PFSK-1 (cell line): ENCODE measurements around the gene PLD5.

ENCODE experiments used
- FOXP2 ChIP-seq: optimal IDR thresholded peaks from 2 replicates; pipeline ENCODE3; 2011; ENCODE audit warnings: borderline replicate concordance, control low read depth, inconsistent platforms; ENCODE audit not compliant: insufficient read depth; ENCODE audit errors: extremely low read length, extremely low read depth
- POLR2AphosphoS5 ChIP-seq: IDR thresholded peaks from 2 replicates; pipeline ENCODE4 v1.6.1; 2012; ENCODE audit warnings: low read depth, mild to moderate bottlenecking, control low read depth, low read length, moderate library complexity
- SIN3A ChIP-seq: IDR thresholded peaks from 2 replicates; pipeline ENCODE4 v1.6.1; 2012; ENCODE audit warnings: mild to moderate bottlenecking, low read length, moderate library complexity, borderline replicate concordance; ENCODE audit not compliant: insufficient read depth
- TAF1 ChIP-seq: IDR thresholded peaks from 2 replicates; pipeline ENCODE4 v1.6.1; 2012; ENCODE audit warnings: low read length, control low read depth, borderline replicate concordance; ENCODE audit not compliant: insufficient read depth
- TF ChIP-seq, protein P1 (sequence below), 2 experiments: IDR thresholded peaks; 2 replicates each; pipeline versions ENCODE4 v1.6.1 to v1.8.0; 2011 to 2012; ENCODE audit warnings: low read depth in 2 of 2, low read length in 2 of 2, control low read depth in 1 of 2, inconsistent platforms in 1 of 2, mild to moderate bottlenecking in 1 of 2, moderate library complexity in 1 of 2; ENCODE audit not compliant: insufficient read depth in 1 of 2

Gene PLD5

DNA sequence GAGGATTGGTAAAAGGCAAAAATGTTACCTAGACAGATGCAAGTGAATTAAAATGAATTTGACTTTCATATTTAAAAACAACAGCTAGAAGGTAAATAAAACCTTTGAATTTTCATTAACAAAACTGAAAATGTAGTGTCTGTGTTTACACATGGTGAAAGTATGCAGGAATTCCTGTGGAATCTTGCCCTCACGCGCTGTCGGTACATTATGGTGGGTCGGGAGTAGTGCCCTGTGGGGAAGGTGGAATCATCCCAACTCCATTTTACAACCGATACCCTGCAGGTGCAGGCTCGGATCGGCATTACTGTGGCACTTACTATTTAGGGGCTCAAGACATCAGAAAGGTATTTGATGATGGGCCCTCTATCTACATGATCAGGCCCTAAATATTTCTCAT, 328.4 kb downstream of the PLD5 start:
- TF ChIP-seq TAF1 (no peak), FOXP2 (no peak), SIN3A (no peak), POLR2AphosphoS5 (no peak)
- TF ChIP-seq, protein P1, sequence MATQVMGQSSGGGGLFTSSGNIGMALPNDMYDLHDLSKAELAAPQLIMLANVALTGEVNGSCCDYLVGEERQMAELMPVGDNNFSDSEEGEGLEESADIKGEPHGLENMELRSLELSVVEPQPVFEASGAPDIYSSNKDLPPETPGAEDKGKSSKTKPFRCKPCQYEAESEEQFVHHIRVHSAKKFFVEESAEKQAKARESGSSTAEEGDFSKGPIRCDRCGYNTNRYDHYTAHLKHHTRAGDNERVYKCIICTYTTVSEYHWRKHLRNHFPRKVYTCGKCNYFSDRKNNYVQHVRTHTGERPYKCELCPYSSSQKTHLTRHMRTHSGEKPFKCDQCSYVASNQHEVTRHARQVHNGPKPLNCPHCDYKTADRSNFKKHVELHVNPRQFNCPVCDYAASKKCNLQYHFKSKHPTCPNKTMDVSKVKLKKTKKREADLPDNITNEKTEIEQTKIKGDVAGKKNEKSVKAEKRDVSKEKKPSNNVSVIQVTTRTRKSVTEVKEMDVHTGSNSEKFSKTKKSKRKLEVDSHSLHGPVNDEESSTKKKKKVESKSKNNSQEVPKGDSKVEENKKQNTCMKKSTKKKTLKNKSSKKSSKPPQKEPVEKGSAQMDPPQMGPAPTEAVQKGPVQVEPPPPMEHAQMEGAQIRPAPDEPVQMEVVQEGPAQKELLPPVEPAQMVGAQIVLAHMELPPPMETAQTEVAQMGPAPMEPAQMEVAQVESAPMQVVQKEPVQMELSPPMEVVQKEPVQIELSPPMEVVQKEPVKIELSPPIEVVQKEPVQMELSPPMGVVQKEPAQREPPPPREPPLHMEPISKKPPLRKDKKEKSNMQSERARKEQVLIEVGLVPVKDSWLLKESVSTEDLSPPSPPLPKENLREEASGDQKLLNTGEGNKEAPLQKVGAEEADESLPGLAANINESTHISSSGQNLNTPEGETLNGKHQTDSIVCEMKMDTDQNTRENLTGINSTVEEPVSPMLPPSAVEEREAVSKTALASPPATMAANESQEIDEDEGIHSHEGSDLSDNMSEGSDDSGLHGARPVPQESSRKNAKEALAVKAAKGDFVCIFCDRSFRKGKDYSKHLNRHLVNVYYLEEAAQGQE (IDR thresholded peaks at IDR 0.05; ENCODE audit: insufficient read depth in 1 of 2, low read depth in 2 of 2, low read length in 2 of 2) = no peak

DNA sequence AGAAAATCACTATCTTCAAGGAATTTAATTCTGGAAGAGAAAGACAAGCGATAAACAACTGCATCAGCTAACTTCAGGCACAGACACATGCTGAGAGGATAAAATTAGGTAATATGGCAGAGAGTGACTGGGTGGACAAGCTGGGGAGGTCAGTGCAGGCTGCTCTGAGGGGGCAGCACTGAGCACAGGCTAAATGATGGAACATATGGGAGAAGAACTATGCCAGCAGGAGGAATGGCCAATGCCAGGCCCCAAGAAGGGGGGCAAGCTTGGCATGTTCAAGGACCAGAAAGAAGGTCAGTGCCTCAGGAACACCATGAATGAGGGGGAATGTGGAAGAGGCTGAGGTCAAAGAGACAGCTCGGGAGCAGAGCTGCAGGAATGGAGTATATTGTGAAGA, 334.9 kb downstream of the PLD5 start:
- TF ChIP-seq, protein P1 (IDR thresholded peaks at IDR 0.05; ENCODE audit: insufficient read depth in 1 of 2, low read depth in 2 of 2, low read length in 2 of 2) = no peak
- TF ChIP-seq POLR2AphosphoS5 (no peak), FOXP2 (no peak), TAF1 (no peak), SIN3A (no peak)

DNA sequence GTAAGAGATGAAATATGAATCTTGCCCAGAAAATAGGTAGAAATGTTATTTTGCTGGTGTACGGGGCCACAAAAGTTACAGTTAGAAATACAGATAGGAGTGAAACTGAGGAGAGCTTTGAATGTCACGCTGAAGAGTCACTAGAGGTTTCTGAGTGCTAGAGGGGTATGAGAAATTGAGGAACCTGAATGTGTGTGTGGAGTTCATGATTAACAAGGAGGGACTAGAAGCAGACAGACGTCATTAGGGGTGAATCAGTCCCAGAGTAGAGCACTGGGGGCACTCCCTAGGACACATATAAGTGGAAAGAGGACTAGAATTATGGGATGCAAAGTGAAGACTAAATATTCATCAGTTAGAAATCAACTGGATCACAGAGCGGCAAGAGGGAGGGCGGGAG, 336.7 kb downstream of the PLD5 start:
- TF ChIP-seq, protein P1 (IDR thresholded peaks at IDR 0.05; ENCODE audit: insufficient read depth in 1 of 2, low read depth in 2 of 2, low read length in 2 of 2) = no peak
- TF ChIP-seq POLR2AphosphoS5 = no peak
- no peak for TF ChIP-seq TAF1
- TF ChIP-seq SIN3A = no peak
- TF ChIP-seq FOXP2 = no peak

DNA sequence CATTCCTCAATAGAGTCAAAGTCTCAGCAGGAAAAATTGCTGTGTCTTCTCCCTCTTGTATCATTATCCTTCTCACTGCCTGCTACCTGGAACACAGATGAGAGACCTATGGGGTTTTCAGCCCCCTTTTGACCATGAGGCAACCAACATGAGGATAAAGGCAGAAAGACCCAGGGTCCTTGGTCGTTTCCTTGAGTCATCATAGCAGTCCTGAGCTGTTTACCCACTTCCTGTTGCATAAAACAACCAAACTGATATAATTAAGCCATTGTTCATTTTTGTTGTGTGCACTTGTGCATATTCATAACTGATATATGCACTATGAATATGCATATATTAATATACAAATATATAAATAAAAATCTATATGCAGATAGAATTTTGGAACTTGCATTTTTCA, 337.3 kb downstream of the PLD5 start:
- no peak for TF ChIP-seq POLR2AphosphoS5
- no peak for TF ChIP-seq SIN3A
- TF ChIP-seq FOXP2 = no peak

DNA sequence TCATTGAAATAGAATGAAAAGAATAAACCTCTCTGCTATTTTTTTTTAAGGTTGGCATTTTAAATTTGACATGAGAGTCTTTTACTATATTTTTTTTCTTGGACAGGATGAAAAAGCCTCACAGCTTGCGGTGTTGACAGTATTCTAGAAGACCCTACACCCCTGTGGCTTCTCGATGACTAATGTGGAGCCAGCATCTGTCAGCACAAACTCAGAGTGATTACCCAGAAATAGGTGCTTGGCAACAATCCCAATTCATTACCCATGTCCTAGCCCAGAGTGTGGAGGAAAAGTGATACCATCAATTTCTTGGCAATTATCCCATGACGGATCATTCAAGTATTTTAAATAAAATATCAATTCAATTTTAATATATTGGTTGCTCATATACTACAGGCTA, 338.8 kb downstream of the PLD5 start:
- TF ChIP-seq POLR2AphosphoS5 (no peak), SIN3A (no peak), TAF1 (no peak), FOXP2 (no peak)
- TF ChIP-seq, protein P1 (IDR thresholded peaks at IDR 0.05; ENCODE audit: insufficient read depth in 1 of 2, low read depth in 2 of 2, low read length in 2 of 2) = no peak
